ACC112 (cell line): Measurements from ENCODE around the gene STAP1.

Source experiments
- H2AFZ ChIP-seq: fragments of 200-600 bp; sonication (generic); one replicate; pipeline ENCODE4 v1.6.0; 2017; ENCODE audit warnings: antibody characterized with exemption, low read length; ENCODE audit not compliant: unreplicated experiment
- H3K27ac ChIP-seq: fragments of 200-600 bp; sonication (generic); 2 replicates; pipeline ENCODE4 v1.5.1; 2014; ENCODE audit warnings: low read depth, mild to moderate bottlenecking, antibody characterized with exemption, low read length, moderate library complexity
- H3K27me3 ChIP-seq: fragments of 200-600 bp; sonication (generic); 2 replicates; pipeline ENCODE4 v1.6.1; 2014; ENCODE audit warnings: mild to moderate bottlenecking, antibody characterized with exemption, low read length, moderate library complexity, mixed read lengths; ENCODE audit not compliant: insufficient read depth
- H3K36me3 ChIP-seq: fragments of 200-600 bp; sonication (generic); 2 replicates; pipeline ENCODE4 v1.6.1; 2016; ENCODE audit warnings: mild to moderate bottlenecking, antibody characterized with exemption, low read length, moderate library complexity, mixed read lengths; ENCODE audit not compliant: insufficient read depth
- H3K4me1 ChIP-seq: fragments of 200-600 bp; sonication (generic); one replicate; pipeline ENCODE4 v1.6.1; 2016; ENCODE audit warnings: low read length, mixed read lengths; ENCODE audit not compliant: insufficient read depth, unreplicated experiment, control insufficient read depth
- H3K4me3 ChIP-seq: fragments of 200-600 bp; sonication (generic); 2 replicates; pipeline ENCODE4 v1.5.1; 2014; ENCODE audit warnings: mild to moderate bottlenecking, low read depth, low read length
- H3K79me2 ChIP-seq: fragments of 200-600 bp; sonication (generic); one replicate; pipeline ENCODE4 v1.6.0; 2016; ENCODE audit warnings: low read length; ENCODE audit not compliant: control insufficient read depth, unreplicated experiment, insufficient read depth

The STAP1 gene

DNA sequence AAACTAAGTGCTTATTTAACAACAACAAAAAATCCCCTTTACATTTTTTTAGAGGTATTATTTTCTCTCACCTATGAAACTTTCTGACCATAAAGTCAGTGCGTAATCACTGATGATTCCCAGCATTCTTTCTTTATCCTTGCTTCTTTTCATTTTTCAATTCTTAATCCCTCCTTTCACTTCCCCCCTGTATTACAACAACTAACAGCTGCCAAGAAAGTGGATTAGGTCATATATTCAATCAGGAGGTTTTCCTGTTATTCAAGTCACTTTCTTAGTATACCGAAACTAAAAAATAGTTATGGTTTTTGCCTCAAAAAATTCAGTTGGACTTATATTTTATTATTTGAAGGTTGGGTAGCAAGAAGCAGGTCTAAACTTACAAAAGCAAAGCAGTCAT, 2.1 kb upstream of the STAP1 start:
- Histone ChIP-seq H3K36me3 (no peaks in the 10 kb centered on the region), H3K27ac (no peak overlapping the region), H2AFZ (no peak overlapping the region), H3K4me3 (no peak overlapping the region), H3K27me3 (no peaks in the 10 kb centered on the region), H3K4me1 (no peaks in the 10 kb centered on the region), H3K79me2 (no peaks in the 10 kb centered on the region)

- no peaks in the 10 kb centered on the region for H3K79me2 ChIP-seq
- H3K4me3 ChIP-seq: no peak overlapping the region
- no peak overlapping the region for H2AFZ ChIP-seq
- no peaks in the 10 kb centered on the region for H3K36me3 ChIP-seq
- no peaks in the 10 kb centered on the region for H3K4me1 ChIP-seq
- no peak overlapping the region for H3K27ac ChIP-seq
- H3K27me3 ChIP-seq: no peaks in the 10 kb centered on the region
These were observed 6.8 kb downstream of the STAP1 start for GRCh38 chr4:67565284-67565683.

DNA sequence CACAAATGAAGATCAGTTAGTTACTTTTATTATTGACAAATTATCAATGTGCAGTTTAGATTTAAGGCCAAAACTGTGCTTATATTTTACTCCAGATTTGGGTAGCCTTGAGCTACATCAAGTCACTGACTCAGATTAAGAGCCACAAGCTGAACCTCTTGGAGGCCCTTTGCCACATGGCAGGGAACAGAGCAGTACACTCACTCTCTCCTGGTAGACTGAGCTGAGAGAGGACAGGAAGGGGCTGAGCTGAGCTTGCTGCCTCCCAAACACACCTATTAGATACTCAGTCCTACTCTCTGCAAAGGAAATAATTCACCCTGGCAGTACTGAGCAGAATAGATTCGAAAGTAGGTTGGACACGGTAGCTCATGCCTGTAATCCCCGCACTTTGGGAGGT, 7.8 kb downstream of the STAP1 start:
- Histone ChIP-seq H3K36me3 (no peaks in the 10 kb centered on the region), H3K27me3 (no peaks in the 10 kb centered on the region), H3K4me1 (no peaks in the 10 kb centered on the region), H3K4me3 (no peak overlapping the region), H3K27ac (no peak overlapping the region), H3K79me2 (no peaks in the 10 kb centered on the region), H2AFZ (no peak overlapping the region)

DNA sequence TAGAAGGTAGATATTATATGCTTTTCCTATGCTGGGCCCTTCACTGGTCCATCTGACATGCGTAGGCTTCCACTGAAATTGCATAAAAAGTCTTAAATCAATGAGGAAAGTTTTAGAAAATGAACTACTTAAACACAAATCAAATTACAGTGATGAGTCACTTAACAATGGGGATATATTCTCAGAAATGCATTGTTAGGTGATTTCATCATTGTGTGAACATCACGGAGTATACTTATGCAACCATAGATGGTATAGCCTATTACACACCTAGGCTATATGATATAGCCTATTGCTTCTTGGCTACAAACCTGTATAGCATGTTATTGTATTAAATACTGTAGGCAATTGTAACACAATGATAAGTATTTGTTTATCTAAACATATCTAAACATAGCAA, 10.3 kb downstream of the STAP1 start:
- Histone ChIP-seq H3K4me3 (no peak overlapping the region), H3K79me2 (no peaks in the 10 kb centered on the region), H3K36me3 (no peaks in the 10 kb centered on the region), H3K27me3 (no peaks in the 10 kb centered on the region), H3K4me1 (no peaks in the 10 kb centered on the region), H3K27ac (no peak overlapping the region), H2AFZ (no peak overlapping the region)

- Histone ChIP-seq H3K27me3 (no peaks in the 10 kb centered on the region), H3K79me2 (no peaks in the 10 kb centered on the region), H3K4me3 (no peak overlapping the region), H3K4me1 (no peaks in the 10 kb centered on the region), H3K36me3 (no peaks in the 10 kb centered on the region), H3K27ac (no peak overlapping the region), H2AFZ (no peak overlapping the region)
These were observed 12.0 kb downstream of the STAP1 start for GRCh38 chr4:67570537-67570936.

DNA sequence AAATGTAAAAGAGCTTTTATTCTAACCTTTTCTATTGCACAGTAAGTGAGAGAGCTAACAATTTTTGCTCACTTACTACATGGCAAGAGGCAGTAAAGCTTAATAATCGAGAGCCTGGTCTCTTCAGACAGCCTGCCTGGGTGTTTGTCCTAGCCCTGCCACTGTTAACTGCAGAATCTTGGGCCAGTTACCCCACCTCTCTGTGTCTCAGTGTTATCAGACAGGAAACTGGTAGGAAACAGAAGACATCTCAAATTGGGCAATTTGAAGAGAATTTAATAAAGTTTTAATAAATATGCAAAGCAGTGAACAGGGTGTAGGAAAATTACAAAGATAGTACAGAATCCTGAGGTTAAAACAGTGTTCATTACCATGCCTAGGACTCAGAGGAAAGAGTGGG, 13.4 kb downstream of the STAP1 start:
- Histone ChIP-seq H3K4me3 (no peak overlapping the region), H3K79me2 (no peaks in the 10 kb centered on the region), H3K27ac (no peak overlapping the region), H3K27me3 (no peaks in the 10 kb centered on the region), H3K4me1 (no peaks in the 10 kb centered on the region), H2AFZ (no peak overlapping the region), H3K36me3 (no peaks in the 10 kb centered on the region)

- no peaks in the 10 kb centered on the region for H3K4me1 ChIP-seq
- no peak overlapping the region for H3K27ac ChIP-seq
- H3K36me3 ChIP-seq: no peaks in the 10 kb centered on the region
- H3K27me3 ChIP-seq: no peaks in the 10 kb centered on the region
- H3K79me2 ChIP-seq: no peaks in the 10 kb centered on the region
- H2AFZ ChIP-seq: no peak overlapping the region
- H3K4me3 ChIP-seq: no peak overlapping the region
These were observed 14.7 kb downstream of the STAP1 start for GRCh38 chr4:67573193-67573592.

DNA sequence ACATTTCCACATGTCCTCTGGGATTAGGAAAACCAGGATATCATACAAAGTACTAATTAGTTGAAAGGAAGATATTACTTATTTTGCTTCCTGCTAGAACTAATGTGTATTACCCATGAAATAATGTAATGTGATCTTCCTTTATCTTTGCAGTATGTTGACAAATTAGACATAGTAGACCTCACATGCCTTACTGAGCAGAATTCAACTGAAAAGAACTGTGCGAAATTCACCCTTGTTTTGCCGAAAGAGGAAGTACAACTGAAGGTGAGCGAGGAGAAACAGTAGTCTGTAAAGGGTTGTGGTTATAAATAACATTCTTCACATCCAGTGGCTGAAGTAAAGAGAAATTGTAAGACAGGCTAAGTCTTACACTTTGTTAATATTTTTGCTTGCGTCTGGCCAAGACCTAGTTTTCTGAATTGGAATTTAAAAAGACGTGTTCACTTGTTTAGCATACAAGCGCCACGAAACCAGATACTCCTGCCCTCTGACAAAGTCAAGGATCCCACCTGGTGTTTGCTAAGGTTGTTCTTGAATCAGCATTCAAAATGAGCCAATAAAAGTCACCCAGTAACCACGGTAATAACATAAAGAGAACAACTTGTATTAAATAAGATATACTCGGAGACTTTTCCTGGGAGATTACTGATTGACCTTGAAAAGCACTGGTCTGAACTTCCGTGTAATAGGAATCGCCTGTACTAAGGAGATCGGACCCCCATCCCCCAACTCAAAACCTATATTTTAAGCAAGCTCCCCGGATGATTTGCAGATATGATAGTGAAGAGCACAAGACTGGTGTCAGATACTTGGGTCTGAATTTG, 16.9 kb downstream of the STAP1 start:
- Histone ChIP-seq H3K27ac (no peak overlapping the region), H3K36me3 (no peaks in the 10 kb centered on the region), H3K4me3 (no peak overlapping the region), H3K79me2 (no peaks in the 10 kb centered on the region), H3K27me3 (no peaks in the 10 kb centered on the region), H3K4me1 (no peaks in the 10 kb centered on the region), H2AFZ (no peak overlapping the region)

DNA sequence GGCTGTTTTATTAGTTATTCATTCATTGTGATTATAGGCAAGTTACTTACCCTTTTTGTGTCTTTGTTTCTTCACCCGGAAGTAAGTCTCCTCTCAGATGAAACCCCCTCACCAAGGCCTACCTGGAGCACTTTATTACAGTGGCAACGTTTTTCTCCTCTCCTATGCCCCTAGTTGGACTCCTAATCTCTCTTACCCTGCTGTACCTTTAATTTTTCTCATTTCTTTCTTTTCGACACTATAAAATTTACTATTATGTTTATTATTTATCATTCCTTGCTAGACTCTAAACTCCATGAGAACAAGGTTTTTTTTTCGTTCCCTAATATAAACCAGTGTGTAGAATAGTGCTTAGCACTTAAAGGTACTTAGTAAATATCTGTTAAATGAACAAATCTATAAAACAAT, 17.5 kb downstream of the STAP1 start:
- H3K79me2 ChIP-seq: no peaks in the 10 kb centered on the region
- no peaks in the 10 kb centered on the region for H3K27me3 ChIP-seq
- H3K4me1 ChIP-seq: no peaks in the 10 kb centered on the region
- no peaks in the 10 kb centered on the region for H3K36me3 ChIP-seq
- no peak overlapping the region for H3K27ac ChIP-seq
- H2AFZ ChIP-seq: no peak overlapping the region
- H3K4me3 ChIP-seq: no peak overlapping the region

GRCh38 chr4:67576538-67576937, 18.0 kb downstream of the STAP1 start:
- H3K27ac ChIP-seq: no peak overlapping the region
- no peak overlapping the region for H2AFZ ChIP-seq
- no peaks in the 10 kb centered on the region for H3K36me3 ChIP-seq
- no peaks in the 10 kb centered on the region for H3K79me2 ChIP-seq
- no peaks in the 10 kb centered on the region for H3K27me3 ChIP-seq
- H3K4me3 ChIP-seq: no peak overlapping the region
- no peaks in the 10 kb centered on the region for H3K4me1 ChIP-seq

DNA sequence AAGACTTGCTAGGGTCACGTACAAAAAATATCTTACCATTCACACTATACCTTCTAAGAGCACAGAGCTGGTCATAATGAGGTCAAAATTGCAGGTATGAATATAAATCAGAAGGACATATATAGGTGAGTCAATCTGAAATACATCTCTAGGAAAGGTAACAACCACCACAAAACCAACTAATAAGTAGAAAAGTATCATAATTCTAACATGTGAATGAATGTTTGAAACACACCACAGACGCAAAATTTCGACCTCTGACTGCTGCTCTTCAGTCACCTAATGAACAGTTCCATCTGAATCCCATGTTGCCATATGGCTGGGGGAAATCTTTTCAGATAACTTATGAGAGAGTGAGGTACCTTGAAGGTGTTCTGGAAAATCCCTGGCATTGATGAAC, 22.1 kb downstream of the STAP1 start:
- no peaks in the 10 kb centered on the region for H3K4me1 ChIP-seq
- H3K36me3 ChIP-seq: no peaks in the 10 kb centered on the region
- no peaks in the 10 kb centered on the region for H3K27me3 ChIP-seq
- no peaks in the 10 kb centered on the region for H3K79me2 ChIP-seq
- H3K27ac ChIP-seq: no peak overlapping the region
- H2AFZ ChIP-seq: no peak overlapping the region
- H3K4me3 ChIP-seq: no peak overlapping the region
